Activated CD8-positive, alpha-beta T cell treated with anti-CD3 and anti-CD28 coated beads for 36 hours (primary cell): ENCODE measurements around the gene ABCA12. TPM values are rescaled to one million over a fixed set of nuclear protein-coding genes. Genes with fewer than 3 reads are reported as not detected.

Experiments used
- ATAC-seq: fragments of 200-7000 bp; cut with Tn5 transposase; one replicate; pipeline ENCODE4 v1.10.0; 2021; ENCODE audit warnings: mild to moderate bottlenecking, moderate library complexity
- CTCF ChIA-PET: fragments of 350-600 bp; sonication (Branson Sonifier 250); formaldehyde crosslinking; loops from one replicate; lab custom pipeline; 2021; ENCODE audit warnings: antibody characterized with exemption; lab: Charles Lee
- POLR2A ChIA-PET: fragments of 350-600 bp; sonication (Branson Sonifier 250); formaldehyde crosslinking; loops from one replicate; lab custom pipeline; 2021; ENCODE audit warnings: antibody characterized with exemption; lab: Charles Lee
- DNase-seq: peaks from one replicate; pipeline ENCODE4 v3.0.0-alpha.2; 2020
- H3K27ac Mint-ChIP-seq: one replicate; pipeline ENCODE4 v1.8.0; 2021; ENCODE audit warnings: mild to moderate bottlenecking, mixed read lengths
- H3K27me3 Mint-ChIP-seq: one replicate; pipeline ENCODE4 v1.8.0; 2021; ENCODE audit warnings: mixed read lengths
- H3K36me3 Mint-ChIP-seq: one replicate; pipeline ENCODE4 v1.8.0; 2021; ENCODE audit warnings: low read depth, mixed read lengths
- H3K4me1 Mint-ChIP-seq: one replicate; pipeline ENCODE4 v1.8.0; 2021; ENCODE audit warnings: low read depth, mixed read lengths
- H3K4me3 Mint-ChIP-seq: one replicate; pipeline ENCODE4 v1.8.0; 2021; ENCODE audit warnings: mild to moderate bottlenecking, moderate library complexity, mixed read lengths
- H3K9me3 Mint-ChIP-seq: one replicate; pipeline ENCODE4 v1.8.0; 2021; ENCODE audit warnings: mixed read lengths
- CTCF ChIP-seq: fragments of 200-600 bp; IDR thresholded peaks from one replicate; pipeline ENCODE4 v1.8.0; 2022; ENCODE audit warnings: antibody characterized with exemption, mild to moderate bottlenecking
- intact Hi-C: fragments of 100-400 bp; cut with micrococcal nuclease; formaldehyde crosslinking; loops from one replicate; pipeline ENCODE4 v1.10.0; 2022
- total RNA-seq, 2 experiments: library from RNA; stranded (reverse); gene quantifications; one replicate each; pipeline ENCODE4 v1.2.3, GENCODE V29; 2021

The ABCA12 gene
- total RNA-seq, 2 experiments from 2014 or later: not detected

- ATAC-seq (no peak), DNase-seq (no peak)
- H3K9me3 Mint-ChIP-seq: no peaks in the 10 kb centered on the region
- intact Hi-C loops: no loop called here
- ChIA-PET POLR2A (no interaction called here), CTCF (no interaction called here)
- no peaks in the 10 kb centered on the region for H3K27me3 Mint-ChIP-seq
- H3K4me3 Mint-ChIP-seq: no peak overlapping the region
- no peaks in the 10 kb centered on the region for H3K36me3 Mint-ChIP-seq
- no peaks in the 10 kb centered on the region for H3K4me1 Mint-ChIP-seq
- H3K27ac Mint-ChIP-seq: no peak overlapping the region
- no peak for TF ChIP-seq CTCF
Observed at GRCh38 chr2:215000721-215001120, 137.7 kb downstream of the ABCA12 start.

- DNase-seq (no peak), ATAC-seq (no peak)
- intact Hi-C loops: no loop called here
- ChIA-PET POLR2A (no interaction called here), CTCF (no interaction called here)
- H3K27ac Mint-ChIP-seq: no peak overlapping the region
- no peak overlapping the region for H3K4me3 Mint-ChIP-seq
- H3K27me3 Mint-ChIP-seq: no peaks in the 10 kb centered on the region
- H3K4me1 Mint-ChIP-seq: no peaks in the 10 kb centered on the region
- no peaks in the 10 kb centered on the region for H3K36me3 Mint-ChIP-seq
- TF ChIP-seq CTCF: no peak
- H3K9me3 Mint-ChIP-seq: no peaks in the 10 kb centered on the region
Observed at GRCh38 chr2:214995926-214996670, 142.3 kb downstream of the ABCA12 start.

- DNase-seq: no peak
- H3K4me3 Mint-ChIP-seq: no peak overlapping the region
- POLR2A ChIA-PET: no interaction called here
- TF ChIP-seq CTCF: no peak
- no peaks in the 10 kb centered on the region for H3K27me3 Mint-ChIP-seq
- no peak for ATAC-seq
- no peak overlapping the region for H3K27ac Mint-ChIP-seq
- H3K4me1 Mint-ChIP-seq: no peaks in the 10 kb centered on the region
- no peaks in the 10 kb centered on the region for H3K9me3 Mint-ChIP-seq
- H3K36me3 Mint-ChIP-seq: no peaks in the 10 kb centered on the region
- intact Hi-C loops: no loop called here
- CTCF ChIA-PET: no interaction called here
Observed at GRCh38 chr2:214995409-214995808, 143.0 kb downstream of the ABCA12 start.

GRCh38 chr2:214992911-214993310 lies 145.5 kb downstream of the ABCA12 start:
- CTCF ChIA-PET: no interaction called here
- POLR2A ChIA-PET: no interaction called here
- no peak for ATAC-seq
- no peak overlapping the region for H3K27ac Mint-ChIP-seq
- H3K9me3 Mint-ChIP-seq: no peaks in the 10 kb centered on the region
- no peaks in the 10 kb centered on the region for H3K36me3 Mint-ChIP-seq
- DNase-seq: no peak
- H3K4me3 Mint-ChIP-seq: no peak overlapping the region
- TF ChIP-seq CTCF: no peak
- H3K4me1 Mint-ChIP-seq: no peaks in the 10 kb centered on the region
- intact Hi-C loops: no loop called here
- no peaks in the 10 kb centered on the region for H3K27me3 Mint-ChIP-seq

GRCh38 chr2:214989187-214989586 lies 149.2 kb downstream of the ABCA12 start:
- ATAC-seq (no peak), DNase-seq (no peak)
- H3K36me3 Mint-ChIP-seq: no peaks in the 10 kb centered on the region
- peaks cover 2% of the 10 kb centered on the region for H3K27me3 Mint-ChIP-seq
- H3K9me3 Mint-ChIP-seq: no peaks in the 10 kb centered on the region
- no peaks in the 10 kb centered on the region for H3K4me1 Mint-ChIP-seq
- POLR2A ChIA-PET: no interaction called here
- H3K4me3 Mint-ChIP-seq: no peak overlapping the region
- H3K27ac Mint-ChIP-seq: no peak overlapping the region
- intact Hi-C loops: no loop called here
- TF ChIP-seq CTCF: no peak
- CTCF ChIA-PET: no interaction called here
